Measurements from ENCODE around the gene DPM1. TPM values are rescaled to one million over a fixed set of nuclear protein-coding genes. Genes with fewer than 3 reads are reported as not detected.

DPM1 gene
- total RNA-seq, 6 experiments from 2014 or later: 51.8 to 59.9 (median 57.4) TPM

- peaks cover 35% of the 10 kb centered on the region for H3K36me3 Mint-ChIP-seq (ENCODE audit: low read depth)
- no peak for TF ChIP-seq CTCF (IDR thresholded peaks at IDR 0.05)
- H3K4me1 Mint-ChIP-seq (ENCODE audit: low read depth): peaks cover 17% of the 10 kb centered on the region
- no peak overlapping the region; the same call in 1 of the 2 replicates for H3K27ac Mint-ChIP-seq
- DNase-seq: no peak
- no peak overlapping the region for H3K4me3 Mint-ChIP-seq
- H3K9me3 Mint-ChIP-seq: no peaks in the 10 kb centered on the region
- H3K27me3 Mint-ChIP-seq (ENCODE audit: insufficient read depth): peaks cover 1% of the 10 kb centered on the region
Observed at GRCh38 chr20:50903353-50904051, 54.8 kb downstream of the DPM1 start.

GRCh38 chr20:50901301-50901700 lies 57.0 kb downstream of the DPM1 start:
- Mint-ChIP-seq H3K9me3 (no peaks in the 10 kb centered on the region), H3K27me3 (ENCODE audit: insufficient read depth) (peaks cover 1% of the 10 kb centered on the region; the same call in 1 of the 2 replicates), H3K36me3 (ENCODE audit: low read depth) (peaks cover 42% of the 10 kb centered on the region), H3K4me3 (no peak overlapping the region), H3K27ac (no peak overlapping the region), H3K4me1 (ENCODE audit: low read depth) (peaks cover 9% of the 10 kb centered on the region)
- DNase-seq: no peak
- no peak for TF ChIP-seq CTCF (IDR thresholded peaks at IDR 0.05)

- peaks cover 42% of the 10 kb centered on the region for H3K36me3 Mint-ChIP-seq (ENCODE audit: low read depth)
- DNase-seq: no peak
- H3K4me3 Mint-ChIP-seq: no peak overlapping the region
- H3K9me3 Mint-ChIP-seq: no peaks in the 10 kb centered on the region
- peaks cover 1% of the 10 kb centered on the region; the same call in 1 of the 2 replicates for H3K27me3 Mint-ChIP-seq (ENCODE audit: insufficient read depth)
- no peak for TF ChIP-seq CTCF (IDR thresholded peaks at IDR 0.05)
- H3K4me1 Mint-ChIP-seq (ENCODE audit: low read depth): peaks cover 9% of the 10 kb centered on the region
- no peak overlapping the region for H3K27ac Mint-ChIP-seq
Observed at GRCh38 chr20:50900261-50900660, 58.1 kb downstream of the DPM1 start.

GRCh38 chr20:50898475-50898874 lies 59.9 kb downstream of the DPM1 start:
- Mint-ChIP-seq H3K27me3 (ENCODE audit: insufficient read depth) (no peaks in the 10 kb centered on the region), H3K4me3 (no peak overlapping the region), H3K36me3 (ENCODE audit: low read depth) (peaks cover 53% of the 10 kb centered on the region), H3K9me3 (no peaks in the 10 kb centered on the region), H3K4me1 (ENCODE audit: low read depth) (peaks cover 9% of the 10 kb centered on the region), H3K27ac (no peak overlapping the region)
- no peak for TF ChIP-seq CTCF (IDR thresholded peaks at IDR 0.05)
- DNase-seq: no peak

- DNase-seq: no peak
- no peak overlapping the region for H3K4me3 Mint-ChIP-seq
- peaks cover 58% of the 10 kb centered on the region for H3K36me3 Mint-ChIP-seq (ENCODE audit: low read depth)
- H3K9me3 Mint-ChIP-seq: no peaks in the 10 kb centered on the region
- H3K27ac Mint-ChIP-seq: no peak overlapping the region
- peaks cover 18% of the 10 kb centered on the region; the same call in 1 of the 2 replicates for H3K4me1 Mint-ChIP-seq (ENCODE audit: low read depth)
- TF ChIP-seq CTCF (IDR thresholded peaks at IDR 0.05): no peak
- no peaks in the 10 kb centered on the region; the same call in 1 of the 2 replicates for H3K27me3 Mint-ChIP-seq (ENCODE audit: insufficient read depth)
Observed at GRCh38 chr20:50895111-50895830, 63.1 kb downstream of the DPM1 start.
